GM12872 (cell line): ENCODE data around the gene ALKBH3.

ENCODE experiments used
- CTCF ChIP-seq: IDR thresholded peaks from 3 replicates; pipeline ENCODE4 v1.5.1; 2011; ENCODE audit warnings: low read depth, mild to moderate bottlenecking, low read length, moderate library complexity; ENCODE audit not compliant: insufficient read depth

ALKBH3 gene

GRCh38 chr11:43892851-43893250, 12.2 kb downstream of the ALKBH3 start:
- TF ChIP-seq CTCF: no peak

GRCh38 chr11:43894546-43894945, 13.9 kb downstream of the ALKBH3 start:
- no peak for TF ChIP-seq CTCF

- no peak for TF ChIP-seq CTCF
Measured at GRCh38 chr11:43895601-43896000, 15.0 kb downstream of the ALKBH3 start.

- TF ChIP-seq CTCF: no peak
Measured at GRCh38 chr11:43898574-43898973, 17.9 kb downstream of the ALKBH3 start.

- TF ChIP-seq CTCF: no peak
Measured at GRCh38 chr11:43899094-43899493, 18.5 kb downstream of the ALKBH3 start.

- TF ChIP-seq CTCF: no peak
Measured at GRCh38 chr11:43901551-43901950, 20.9 kb downstream of the ALKBH3 start.

GRCh38 chr11:43903078-43903477, 22.4 kb downstream of the ALKBH3 start:
- no peak for TF ChIP-seq CTCF

GRCh38 chr11:43903969-43904368, 23.3 kb downstream of the ALKBH3 start:
- TF ChIP-seq CTCF: no peak
